Astrocyte (in vitro differentiated cells and primary cell): ENCODE data around the gene EPB41L1. TPM values are rescaled to one million over a fixed set of nuclear protein-coding genes. Genes with fewer than 3 reads are reported as not detected.
A peak's percentile ranks its signal among the peaks of the same experiment; 100 is the strongest.

Source experiments
- DNase-seq: peaks from one replicate; pipeline ENCODE4 v3.0.0-alpha.2; 2010; ENCODE audit warnings: low read depth
- FAIRE-seq: peaks from 2 replicates; lab custom pipeline; 2011; peaks lifted over from hg19 to GRCh38; lab: Jason Lieb, UNC
- H2AFZ ChIP-seq: 2 replicates; pipeline ENCODE4 v1.6.0; 2012; ENCODE audit warnings: low read depth, low read length, inconsistent platforms
- H3K27ac ChIP-seq: 2 replicates; pipeline ENCODE4 v1.5.1; 2011; ENCODE audit warnings: low read depth, low read length, inconsistent platforms
- H3K27me3 ChIP-seq: 2 replicates; pipeline ENCODE4 v1.6.0; 2011; ENCODE audit warnings: low read length, inconsistent platforms; ENCODE audit not compliant: insufficient read depth
- H3K36me3 ChIP-seq: 2 replicates; pipeline ENCODE4 v1.5.1; 2011; ENCODE audit warnings: low read length, inconsistent platforms; ENCODE audit not compliant: insufficient read depth
- H3K4me1 ChIP-seq: 2 replicates; pipeline ENCODE4 v1.5.1; 2011; ENCODE audit warnings: low read length, inconsistent platforms; ENCODE audit not compliant: insufficient read depth
- H3K4me2 ChIP-seq: 2 replicates; pipeline ENCODE4 v1.6.0; 2012; ENCODE audit warnings: low read length, inconsistent platforms
- H3K4me3 ChIP-seq: 2 replicates; pipeline ENCODE4 v1.5.1; 2011; ENCODE audit warnings: low read depth, mild to moderate bottlenecking, low read length, inconsistent platforms; ENCODE audit not compliant: insufficient read depth
- H3K79me2 ChIP-seq: 2 replicates; pipeline ENCODE4 v1.6.0; 2012; ENCODE audit warnings: mild to moderate bottlenecking, low read length, inconsistent platforms; ENCODE audit not compliant: insufficient read depth
- H3K9ac ChIP-seq: 2 replicates; pipeline ENCODE4 v1.6.0; 2012; ENCODE audit warnings: mild to moderate bottlenecking, low read length, inconsistent platforms
- H3K9me3 ChIP-seq: 2 replicates; pipeline ENCODE4 v1.5.1; 2012; ENCODE audit warnings: low read depth, mild to moderate bottlenecking, low read length, inconsistent platforms; ENCODE audit not compliant: insufficient read depth
- H4K20me1 ChIP-seq: 2 replicates; pipeline ENCODE4 v1.6.0; 2012; ENCODE audit warnings: low read length, inconsistent platforms; ENCODE audit not compliant: insufficient read depth
- H3K27ac Mint-ChIP-seq: one replicate; pipeline ENCODE4 v1.8.0; 2021; ENCODE audit warnings: mild to moderate bottlenecking, mixed read lengths; ENCODE audit not compliant: unreplicated experiment
- H3K27me3 Mint-ChIP-seq: one replicate; pipeline ENCODE4 v1.8.0; 2021; ENCODE audit warnings: low read depth, mixed read lengths; ENCODE audit not compliant: unreplicated experiment
- H3K36me3 Mint-ChIP-seq: one replicate; pipeline ENCODE4 v1.8.0; 2021; ENCODE audit warnings: low read depth, mixed read lengths; ENCODE audit not compliant: unreplicated experiment
- H3K4me1 Mint-ChIP-seq: one replicate; pipeline ENCODE4 v1.8.0; 2021; ENCODE audit warnings: low read depth, mixed read lengths; ENCODE audit not compliant: unreplicated experiment
- H3K4me3 Mint-ChIP-seq: one replicate; pipeline ENCODE4 v1.8.0; 2021; ENCODE audit warnings: mild to moderate bottlenecking, moderate library complexity, mixed read lengths; ENCODE audit not compliant: unreplicated experiment
- H3K9me3 Mint-ChIP-seq: one replicate; pipeline ENCODE4 v1.8.0; 2021; ENCODE audit warnings: mild to moderate bottlenecking, mixed read lengths; ENCODE audit not compliant: unreplicated experiment
- EZH2 ChIP-seq: IDR thresholded peaks from 2 replicates; pipeline ENCODE4 v1.6.1; 2012; ENCODE audit warnings: mild to moderate bottlenecking, low read length, inconsistent platforms; ENCODE audit not compliant: insufficient read depth
- total RNA-seq: library from RNA; stranded (reverse); gene quantifications from 2 replicates; pipeline ENCODE4 v1.2.1, GENCODE V29; 2021
- TF ChIP-seq, protein P1 (sequence below): IDR thresholded peaks from 2 replicates; pipeline ENCODE4 v1.5.1; 2011; ENCODE audit warnings: low read depth, mild to moderate bottlenecking, inconsistent platforms, low read length, moderate library complexity; ENCODE audit not compliant: insufficient read depth

EPB41L1 gene
- total RNA-seq, 1 donor from 2014 or later, result 39.4 TPM

GRCh38 chr20:36167902-36168503, 13.5 kb downstream of the EPB41L1 start:
- peaks cover 4% of the 10 kb centered on the region for H3K4me1 ChIP-seq
- H3K9me3 ChIP-seq, result no peaks in the 10 kb centered on the region
- FAIRE-seq (no peak), DNase-seq (peak; percentile 23)
- Mint-ChIP-seq H3K4me3 (peak overlapping the region; percentile 50), H3K36me3 (peaks cover 3% of the 10 kb centered on the region), H3K27ac (peak overlapping the region; percentile 80), H3K4me1 (peaks cover 16% of the 10 kb centered on the region), H3K27me3 (peaks cover 2% of the 10 kb centered on the region), H3K9me3 (no peaks in the 10 kb centered on the region)
- H3K79me2 ChIP-seq, result no peaks in the 10 kb centered on the region
- no peak overlapping the region for H3K27ac ChIP-seq
- TF ChIP-seq, protein P1, sequence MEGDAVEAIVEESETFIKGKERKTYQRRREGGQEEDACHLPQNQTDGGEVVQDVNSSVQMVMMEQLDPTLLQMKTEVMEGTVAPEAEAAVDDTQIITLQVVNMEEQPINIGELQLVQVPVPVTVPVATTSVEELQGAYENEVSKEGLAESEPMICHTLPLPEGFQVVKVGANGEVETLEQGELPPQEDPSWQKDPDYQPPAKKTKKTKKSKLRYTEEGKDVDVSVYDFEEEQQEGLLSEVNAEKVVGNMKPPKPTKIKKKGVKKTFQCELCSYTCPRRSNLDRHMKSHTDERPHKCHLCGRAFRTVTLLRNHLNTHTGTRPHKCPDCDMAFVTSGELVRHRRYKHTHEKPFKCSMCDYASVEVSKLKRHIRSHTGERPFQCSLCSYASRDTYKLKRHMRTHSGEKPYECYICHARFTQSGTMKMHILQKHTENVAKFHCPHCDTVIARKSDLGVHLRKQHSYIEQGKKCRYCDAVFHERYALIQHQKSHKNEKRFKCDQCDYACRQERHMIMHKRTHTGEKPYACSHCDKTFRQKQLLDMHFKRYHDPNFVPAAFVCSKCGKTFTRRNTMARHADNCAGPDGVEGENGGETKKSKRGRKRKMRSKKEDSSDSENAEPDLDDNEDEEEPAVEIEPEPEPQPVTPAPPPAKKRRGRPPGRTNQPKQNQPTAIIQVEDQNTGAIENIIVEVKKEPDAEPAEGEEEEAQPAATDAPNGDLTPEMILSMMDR, result no peak
- TF ChIP-seq EZH2, result no peak
- H2AFZ ChIP-seq, result no peak overlapping the region
- no peaks in the 10 kb centered on the region for H3K36me3 ChIP-seq
- no peaks in the 10 kb centered on the region for H3K27me3 ChIP-seq
- no peak overlapping the region for H3K9ac ChIP-seq
- H3K4me3 ChIP-seq, result no peak overlapping the region
- H4K20me1 ChIP-seq, result peaks cover 10% of the 10 kb centered on the region
- no peak overlapping the region for H3K4me2 ChIP-seq

DNA sequence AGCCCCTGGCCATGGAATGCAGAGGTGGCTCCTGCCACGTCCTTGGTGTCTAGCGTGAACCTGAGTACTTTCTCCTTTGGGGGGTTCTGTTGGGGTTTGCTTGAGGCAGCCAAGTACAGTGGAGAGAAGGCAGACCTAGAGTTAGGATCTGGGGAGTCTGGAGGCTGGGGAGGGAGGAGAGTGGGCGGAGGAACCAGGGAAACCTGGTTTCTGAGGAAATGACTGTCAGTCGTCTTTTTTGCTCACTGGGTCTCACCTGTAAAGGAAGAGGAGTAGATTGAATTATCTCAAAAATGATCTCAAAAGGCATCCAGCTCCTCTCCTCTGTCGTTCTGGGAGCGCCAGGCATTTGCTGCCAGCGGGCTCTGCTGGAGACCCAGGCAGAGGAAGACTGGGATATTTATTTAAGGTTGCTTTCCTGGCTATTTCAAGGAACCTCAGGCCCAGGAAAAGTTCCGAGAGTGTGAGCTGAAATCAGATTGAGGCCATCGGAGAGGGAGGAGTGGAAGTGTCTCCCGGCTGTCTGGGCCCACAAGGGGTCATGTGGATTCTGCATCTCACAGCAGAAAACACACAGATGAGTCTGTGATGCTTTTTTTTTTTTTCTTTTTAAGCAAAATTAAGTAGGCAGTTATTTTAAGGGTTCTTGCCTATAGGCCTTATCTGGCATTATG, 16.1 kb downstream of the EPB41L1 start:
- H3K4me3 ChIP-seq, result no peak overlapping the region
- H3K4me1 Mint-ChIP-seq, result peaks cover 24% of the 10 kb centered on the region
- no peaks in the 10 kb centered on the region for H3K36me3 ChIP-seq
- H3K9me3 Mint-ChIP-seq, result no peaks in the 10 kb centered on the region
- H2AFZ ChIP-seq, result no peak overlapping the region
- FAIRE-seq (no peak), DNase-seq (no peak)
- H3K27ac Mint-ChIP-seq, result peak overlapping the region; percentile 64
- no peak overlapping the region for H3K9ac ChIP-seq
- peaks cover 9% of the 10 kb centered on the region for H3K4me1 ChIP-seq
- H4K20me1 ChIP-seq, result peaks cover 7% of the 10 kb centered on the region
- peaks cover 3% of the 10 kb centered on the region for H3K27me3 Mint-ChIP-seq
- no peaks in the 10 kb centered on the region for H3K79me2 ChIP-seq
- no peak overlapping the region for H3K4me3 Mint-ChIP-seq
- no peaks in the 10 kb centered on the region for H3K9me3 ChIP-seq
- no peaks in the 10 kb centered on the region for H3K27me3 ChIP-seq
- TF ChIP-seq, protein P1, result no peak
- TF ChIP-seq EZH2, result no peak
- no peak overlapping the region for H3K4me2 ChIP-seq
- peaks cover 4% of the 10 kb centered on the region for H3K36me3 Mint-ChIP-seq
- H3K27ac ChIP-seq, result no peak overlapping the region

- Mint-ChIP-seq H3K4me3 (no peak overlapping the region), H3K9me3 (no peaks in the 10 kb centered on the region), H3K36me3 (peaks cover 9% of the 10 kb centered on the region), H3K27ac (no peak overlapping the region), H3K27me3 (peaks cover 3% of the 10 kb centered on the region), H3K4me1 (peaks cover 19% of the 10 kb centered on the region)
- FAIRE-seq, result no peak
- Histone ChIP-seq H3K36me3 (peaks cover 2% of the 10 kb centered on the region), H3K4me3 (no peak overlapping the region), H3K4me1 (peaks cover 9% of the 10 kb centered on the region), H3K9me3 (no peaks in the 10 kb centered on the region), H2AFZ (no peak overlapping the region), H4K20me1 (peaks cover 3% of the 10 kb centered on the region), H3K27ac (no peak overlapping the region), H3K79me2 (no peaks in the 10 kb centered on the region), H3K9ac (no peak overlapping the region), H3K4me2 (no peak overlapping the region), H3K27me3 (no peaks in the 10 kb centered on the region)
- no peak for DNase-seq
- TF ChIP-seq EZH2, result no peak
- TF ChIP-seq, protein P1, result no peak
Measured at GRCh38 chr20:36173451-36173933, 19.0 kb downstream of the EPB41L1 start.
